ENCODE data around the gene RNF151.
"Not testable (repeated sequence)": the region's sequence is repeated elsewhere in the genome, so short reads cannot be mapped to it uniquely, and the experiment has no call there.

RNF151 gene

GRCh38 chr16:2003231-2003826 lies 36.7 kb downstream of the RNF151 start:
- Mint-ChIP-seq H3K9me3 (no peaks in the 10 kb centered on the region), H3K27me3 (no peaks in the 10 kb centered on the region), H3K36me3 (ENCODE audit: insufficient read depth) (peaks cover 26% of the 10 kb centered on the region), H3K27ac (no peak overlapping the region), H3K4me1 (ENCODE audit: low read depth in 2 of 2) (peaks cover 34 to 37% of the 10 kb centered on the region in 2 donors), H3K4me3 (no peak overlapping the region)
- no peak for DNase-seq
- no peak for ATAC-seq (replicated peaks)

DNA sequence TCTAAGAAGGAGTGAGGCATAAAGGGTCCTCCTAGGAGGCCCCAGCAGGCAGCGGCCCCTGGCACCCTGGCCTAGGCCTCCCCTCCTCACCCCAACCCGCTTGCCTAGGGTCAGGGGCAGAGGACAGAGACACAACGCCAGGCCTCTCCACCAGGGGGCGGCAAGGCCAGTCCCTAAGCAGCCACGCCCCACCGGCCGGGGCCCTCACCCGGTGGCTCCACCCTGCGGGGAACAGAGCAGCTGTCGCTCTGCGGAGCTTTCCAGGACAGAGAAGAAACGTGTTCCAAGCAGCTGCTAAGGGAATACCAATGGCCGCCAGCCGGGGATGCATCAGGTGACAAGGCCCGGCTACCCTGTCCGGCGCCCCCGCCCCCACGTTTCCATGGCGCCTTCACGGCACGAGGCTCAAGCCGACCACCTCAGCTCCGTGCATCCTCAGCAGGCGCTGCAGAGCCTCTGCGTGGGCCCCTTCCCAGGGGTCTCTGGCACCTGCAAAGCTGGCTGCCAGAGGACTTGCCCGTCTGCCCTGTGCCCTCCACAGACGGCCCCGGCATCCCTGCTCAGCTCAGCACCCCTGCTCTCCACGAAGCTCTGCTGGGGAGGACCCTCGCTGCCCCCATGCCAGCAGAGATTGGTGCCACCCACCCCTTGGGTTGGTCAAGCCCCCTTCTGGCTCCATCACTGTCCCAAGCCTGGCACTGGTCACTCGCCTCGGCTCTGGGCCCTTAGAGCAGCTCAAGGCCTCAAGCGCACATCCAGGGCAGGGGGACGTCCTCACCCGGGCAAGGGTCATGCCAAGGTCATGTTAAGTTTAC lies 37.4 kb downstream of the RNF151 start:
- no peaks in the 10 kb centered on the region for H3K9me3 Mint-ChIP-seq
- no peaks in the 10 kb centered on the region for H3K27me3 Mint-ChIP-seq
- H3K4me3 Mint-ChIP-seq = no peak overlapping the region
- DNase-seq (peak; percentile 82 to 86 (median 84)), ATAC-seq (replicated peaks) (peak; percentile 90)
- H3K4me1 Mint-ChIP-seq (ENCODE audit: low read depth in 2 of 2) = peaks cover 40 to 43% of the 10 kb centered on the region in 2 donors
- peaks cover 22% of the 10 kb centered on the region for H3K36me3 Mint-ChIP-seq (ENCODE audit: insufficient read depth)
- no peak overlapping the region for H3K27ac Mint-ChIP-seq

- no peaks in the 10 kb centered on the region for H3K9me3 Mint-ChIP-seq
- DNase-seq = no peak
- H3K4me3 Mint-ChIP-seq = peak overlapping the region in 1 of 2 donors; percentile 70
- no peaks in the 10 kb centered on the region for H3K27me3 Mint-ChIP-seq
- H3K36me3 Mint-ChIP-seq (ENCODE audit: insufficient read depth) = peaks cover 22% of the 10 kb centered on the region
- peaks cover 41 to 44% of the 10 kb centered on the region in 2 donors for H3K4me1 Mint-ChIP-seq (ENCODE audit: low read depth in 2 of 2)
- ATAC-seq (replicated peaks) = no peak
- H3K27ac Mint-ChIP-seq = peak overlapping the region in 1 of 2 donors; percentile 81
These were observed 38.3 kb downstream of the RNF151 start for GRCh38 chr16:2004795-2005517.

- H3K27ac Mint-ChIP-seq = peak overlapping the region; percentile 35 to 81
- H3K4me3 Mint-ChIP-seq = peak overlapping the region in 1 of 2 donors; percentile 48
- H3K36me3 Mint-ChIP-seq (ENCODE audit: insufficient read depth) = peaks cover 18% of the 10 kb centered on the region
- no peaks in the 10 kb centered on the region for H3K9me3 Mint-ChIP-seq
- DNase-seq (no peak), ATAC-seq (replicated peaks) (no peak)
- peaks cover 46 to 48% of the 10 kb centered on the region in 2 donors for H3K4me1 Mint-ChIP-seq (ENCODE audit: low read depth in 2 of 2)
- H3K27me3 Mint-ChIP-seq = no peaks in the 10 kb centered on the region
These were observed 39.0 kb downstream of the RNF151 start for GRCh38 chr16:2005646-2006045.

GRCh38 chr16:2006317-2006716 lies 39.7 kb downstream of the RNF151 start:
- Mint-ChIP-seq H3K27ac (peak overlapping the region in 1 of 2 donors; percentile 81), H3K4me1 (ENCODE audit: low read depth in 2 of 2) (peaks cover 46 to 48% of the 10 kb centered on the region in 2 donors)
- no peak for ATAC-seq (replicated peaks)

GRCh38 chr16:2007081-2007836 lies 40.6 kb downstream of the RNF151 start:
- Mint-ChIP-seq H3K4me3 (peak overlapping the region; percentile 80 to 85), H3K9me3 (no peaks in the 10 kb centered on the region), H3K4me1 (ENCODE audit: low read depth in 2 of 2) (peaks cover 46 to 48% of the 10 kb centered on the region in 2 donors), H3K27me3 (no peaks in the 10 kb centered on the region), H3K27ac (peak overlapping the region; percentile 81 to 90), H3K36me3 (ENCODE audit: insufficient read depth) (peaks cover 10% of the 10 kb centered on the region)
- no peak for ATAC-seq (replicated peaks)
- DNase-seq = no peak

More at GRCh38 chr16:2006317-2006716, 39.7 kb downstream of the RNF151 start:
- Mint-ChIP-seq H3K27me3 (no peaks in the 10 kb centered on the region), H3K36me3 (ENCODE audit: insufficient read depth) (peaks cover 13% of the 10 kb centered on the region), H3K9me3 (no peaks in the 10 kb centered on the region), H3K4me3 (peak overlapping the region in 1 of 2 donors; percentile 60)
- DNase-seq = no peak

DNA sequence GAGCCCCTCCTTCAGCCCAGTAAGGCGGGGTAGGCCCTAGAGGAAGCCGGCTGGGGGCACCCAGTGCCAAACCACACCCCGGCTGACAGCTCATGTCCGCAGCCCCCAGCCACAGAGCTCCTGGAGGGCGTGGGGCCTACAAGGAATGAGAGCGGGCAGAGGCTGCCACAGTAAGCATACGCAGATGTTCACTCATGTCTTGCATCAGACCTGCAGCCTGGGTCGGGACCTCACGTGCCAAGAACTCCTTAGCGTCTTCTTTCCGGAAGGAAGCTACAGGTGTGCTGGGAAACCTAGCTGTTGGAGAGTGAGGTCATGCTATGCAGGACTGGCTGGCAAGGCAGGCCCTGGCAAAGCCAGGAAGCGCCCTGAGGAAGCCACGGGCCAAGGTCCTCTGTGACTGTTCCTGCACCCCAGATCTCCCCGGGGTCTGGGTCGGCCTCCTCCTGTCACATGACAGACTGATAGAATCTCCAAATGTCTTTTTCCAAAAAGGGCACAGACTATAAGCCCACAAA lies 41.4 kb downstream of the RNF151 start:
- peak overlapping the region; percentile 71 to 90 for H3K27ac Mint-ChIP-seq
- H3K27me3 Mint-ChIP-seq = no peaks in the 10 kb centered on the region
- no peak for DNase-seq
- peaks cover 45 to 46% of the 10 kb centered on the region in 2 donors for H3K4me1 Mint-ChIP-seq (ENCODE audit: low read depth in 2 of 2)
- peak overlapping the region; percentile 80 to 85 for H3K4me3 Mint-ChIP-seq
- peak; percentile 11 for ATAC-seq (replicated peaks)
- peaks cover 7% of the 10 kb centered on the region for H3K36me3 Mint-ChIP-seq (ENCODE audit: insufficient read depth)
- H3K9me3 Mint-ChIP-seq = no peaks in the 10 kb centered on the region

GRCh38 chr16:2008631-2009163 lies 42.0 kb downstream of the RNF151 start:
- H3K4me1 Mint-ChIP-seq (ENCODE audit: low read depth in 2 of 2) = peaks cover 45 to 46% of the 10 kb centered on the region in 2 donors
- peak overlapping the region; percentile 71 to 90 for H3K27ac Mint-ChIP-seq
- H3K27me3 Mint-ChIP-seq = no peaks in the 10 kb centered on the region
- H3K9me3 Mint-ChIP-seq = no peaks in the 10 kb centered on the region
- H3K36me3 Mint-ChIP-seq (ENCODE audit: insufficient read depth) = peaks cover 7% of the 10 kb centered on the region
- no peak for ATAC-seq (replicated peaks)
- no peak for DNase-seq
- H3K4me3 Mint-ChIP-seq = peak overlapping the region; percentile 80 to 85

- ATAC-seq (replicated peaks) = peak; percentile 49
- H3K9me3 Mint-ChIP-seq = no peaks in the 10 kb centered on the region
- peaks cover 7% of the 10 kb centered on the region for H3K36me3 Mint-ChIP-seq (ENCODE audit: insufficient read depth)
- H3K27me3 Mint-ChIP-seq = no peaks in the 10 kb centered on the region
- peak overlapping the region; percentile 80 to 85 for H3K4me3 Mint-ChIP-seq
- peak overlapping the region; percentile 71 to 90 for H3K27ac Mint-ChIP-seq
- no peak for DNase-seq
- H3K4me1 Mint-ChIP-seq (ENCODE audit: low read depth in 2 of 2) = peaks cover 41 to 42% of the 10 kb centered on the region in 2 donors
These were observed 42.6 kb downstream of the RNF151 start for GRCh38 chr16:2009164-2009711.

DNA sequence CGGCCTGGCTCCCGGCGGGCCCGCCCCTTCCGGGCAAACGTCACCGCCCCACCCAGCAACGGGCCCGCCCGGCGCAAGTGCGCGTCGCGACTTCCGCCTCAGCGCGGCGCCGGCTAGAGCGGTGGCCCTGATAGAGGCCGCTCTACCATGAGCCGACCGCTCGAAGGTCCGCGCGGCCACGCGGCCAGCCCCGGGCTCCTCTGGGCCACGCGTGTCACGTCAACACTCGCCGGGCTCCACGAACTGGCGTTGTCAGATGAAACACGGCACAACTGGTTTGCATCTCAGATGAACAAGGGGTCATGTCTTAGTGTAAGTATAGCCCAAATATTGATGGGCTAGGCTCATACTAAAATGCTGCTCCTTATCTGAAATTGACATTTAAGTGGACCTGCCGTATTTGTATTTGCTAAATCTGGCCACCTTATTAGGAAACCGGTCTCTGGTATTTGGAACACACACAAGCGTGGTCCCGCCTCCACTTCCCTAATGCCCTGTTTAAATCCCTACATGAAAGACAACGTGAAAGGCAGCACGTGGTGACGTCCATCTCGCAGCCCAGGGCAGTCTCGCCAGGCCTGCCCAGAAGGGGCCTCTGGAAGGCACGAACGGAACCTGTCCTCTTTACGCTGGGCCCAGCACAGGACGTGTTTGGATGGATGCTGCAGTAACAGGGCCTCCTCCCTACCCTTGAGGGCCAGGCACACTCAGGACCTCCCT lies 43.3 kb downstream of the RNF151 start, which contains the start of gene ZNF598:
TSS of gene ZNF598 (minus strand) at position 31 of the 720 bp plus-strand sequence.
- Mint-ChIP-seq H3K27ac (peak within 1 kb of the TSS; percentile 90 to 94), H3K4me1 (ENCODE audit: low read depth in 2 of 2) (peaks cover 37 to 38% of the 10 kb centered on the region in 2 donors), H3K9me3 (no peaks in the 10 kb centered on the region), H3K27me3 (no peaks in the 10 kb centered on the region), H3K36me3 (ENCODE audit: insufficient read depth) (peaks cover 7% of the 10 kb centered on the region), H3K4me3 (peak within 1 kb of the TSS; percentile 84 to 85)
- ATAC-seq (replicated peaks) (peak; percentile 94), DNase-seq (peak; percentile 70 to 77 (median 76))

- not testable (repeated sequence) for H3K27ac Mint-ChIP-seq, H3K4me3 Mint-ChIP-seq
- H3K36me3 Mint-ChIP-seq (ENCODE audit: insufficient read depth) = peaks cover 12% of the 10 kb centered on the region
These were observed 45.1 kb downstream of the RNF151 start for GRCh38 chr16:2011726-2012125.

GRCh38 chr16:2013527-2013926 lies 46.9 kb downstream of the RNF151 start:
- H3K27me3 Mint-ChIP-seq = peaks cover 0 to 10% of the 10 kb centered on the region in 2 donors
- H3K9me3 Mint-ChIP-seq = no peaks in the 10 kb centered on the region
- DNase-seq = no peak

More at GRCh38 chr16:2011726-2012125, 45.1 kb downstream of the RNF151 start:
- peaks cover 24 to 25% of the 10 kb centered on the region in 2 donors for H3K4me1 Mint-ChIP-seq (ENCODE audit: low read depth in 2 of 2)
- ATAC-seq (replicated peaks); H3K27me3 Mint-ChIP-seq; DNase-seq; H3K9me3 Mint-ChIP-seq: not testable (repeated sequence)

More at GRCh38 chr16:2013527-2013926, 46.9 kb downstream of the RNF151 start:
- ATAC-seq (replicated peaks) = no peak
- Mint-ChIP-seq H3K4me1 (ENCODE audit: low read depth in 2 of 2) (peaks cover 9% of the 10 kb centered on the region in 2 donors), H3K36me3 (ENCODE audit: insufficient read depth) (peaks cover 5% of the 10 kb centered on the region), H3K4me3 (no peak overlapping the region), H3K27ac (no peak overlapping the region)

All from effector memory CD8-positive, alpha-beta T cell (primary cell).